ENCODE data around the gene HTT-AS. TPM values are rescaled to one million over a fixed set of nuclear protein-coding genes. Genes with fewer than 3 reads are reported as not detected.

Gene HTT-AS
- total RNA-seq, 2 donors from 2014 or later: not detected

DNA sequence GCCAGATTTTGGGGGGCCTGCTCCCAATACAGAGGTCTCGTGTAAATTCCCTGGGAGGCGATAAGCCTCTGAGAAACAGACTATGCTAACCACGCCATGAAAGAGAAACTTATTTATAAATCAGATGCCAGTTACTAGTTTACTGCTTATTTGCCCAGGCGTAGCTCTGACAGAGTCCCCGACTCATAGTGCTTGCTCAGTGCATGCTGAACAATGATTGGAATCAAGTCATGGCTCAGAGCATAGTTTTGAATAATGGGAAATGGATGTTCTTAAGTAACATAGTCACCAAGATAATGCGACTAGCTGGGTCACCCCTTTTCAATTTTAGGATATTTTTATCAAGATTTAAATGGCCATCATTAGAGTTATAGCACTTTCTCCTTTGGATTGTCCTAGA, 40.0 kb upstream of the HTT-AS start:
- WGBS: 96% methylated on average over 6 of the region's 6 CpGs
- Histone ChIP-seq H3K4me1 (replicated peaks) (no peaks in the 10 kb centered on the region), H3K36me3 (peaks cover 10% of the 10 kb centered on the region in 2 donors), H3K27me3 (replicated peaks; ENCODE audit: insufficient read depth) (no peaks in the 10 kb centered on the region), H3K4me3 (no peak overlapping the region), H3K9me3 (no peaks in the 10 kb centered on the region), H3K27ac (no peak overlapping the region)
- no peak for DNase-seq (ENCODE audit: low spot score)
- no peak for TF ChIP-seq POLR2AphosphoS5 (IDR thresholded peaks at IDR 0.05)
- TF ChIP-seq CTCF (IDR thresholded peaks at IDR 0.05): no peak
- intact Hi-C loops (cut with DNase I): no loop called here

GRCh38 chr4:3112609-3113469, 38.5 kb upstream of the HTT-AS start:
- DNase-seq (ENCODE audit: low spot score): no peak
- TF ChIP-seq POLR2A (IDR thresholded peaks at IDR 0.05) (no peak), POLR2AphosphoS5 (IDR thresholded peaks at IDR 0.05) (no peak), CTCF (IDR thresholded peaks at IDR 0.05) (no peak)
- intact Hi-C loops (cut with DNase I): no loop called here
- Histone ChIP-seq H3K4me3 (no peak overlapping the region), H3K36me3 (peaks cover 10% of the 10 kb centered on the region in 2 donors), H3K27ac (no peak overlapping the region), H3K27me3 (replicated peaks; ENCODE audit: insufficient read depth) (no peaks in the 10 kb centered on the region), H3K4me1 (replicated peaks) (no peaks in the 10 kb centered on the region), H3K9me3 (no peaks in the 10 kb centered on the region)
- WGBS: 88% methylated on average over 5 of the region's 5 CpGs

DNA sequence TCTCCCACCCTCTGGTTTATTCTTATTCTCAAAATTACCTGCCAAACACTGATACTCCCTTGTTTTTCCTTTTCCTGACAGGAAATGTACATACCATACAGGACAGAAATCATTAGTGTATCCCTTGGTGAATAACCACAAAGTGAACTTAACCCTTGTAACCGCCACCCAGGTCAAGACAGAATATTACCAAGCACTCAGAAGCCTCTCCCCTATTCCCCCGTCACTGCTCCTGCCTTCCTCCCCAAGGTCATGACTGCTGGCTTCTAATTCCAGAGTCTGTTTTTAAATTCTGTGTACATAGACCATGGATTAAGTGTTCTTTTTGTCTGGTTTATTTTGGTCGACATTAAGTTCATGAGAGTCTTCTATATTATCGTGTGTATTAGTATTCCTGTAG, 37.9 kb upstream of the HTT-AS start:
- H3K4me1 ChIP-seq (replicated peaks): no peaks in the 10 kb centered on the region
- 88% methylated on average over 4 of the region's 4 CpGs for WGBS
- no peaks in the 10 kb centered on the region for H3K9me3 ChIP-seq
- DNase-seq (ENCODE audit: low spot score): no peak
- no peak overlapping the region for H3K4me3 ChIP-seq
- H3K36me3 ChIP-seq: peaks cover 10% of the 10 kb centered on the region in 2 donors
- intact Hi-C loops (cut with DNase I): no loop called here
- H3K27me3 ChIP-seq (replicated peaks; ENCODE audit: insufficient read depth): no peaks in the 10 kb centered on the region
- TF ChIP-seq POLR2AphosphoS5 (IDR thresholded peaks at IDR 0.05) (no peak), CTCF (IDR thresholded peaks at IDR 0.05) (no peak), POLR2A (IDR thresholded peaks at IDR 0.05) (no peak)
- H3K27ac ChIP-seq: peak overlapping the region in 1 of 2 donors; percentile 38

DNA sequence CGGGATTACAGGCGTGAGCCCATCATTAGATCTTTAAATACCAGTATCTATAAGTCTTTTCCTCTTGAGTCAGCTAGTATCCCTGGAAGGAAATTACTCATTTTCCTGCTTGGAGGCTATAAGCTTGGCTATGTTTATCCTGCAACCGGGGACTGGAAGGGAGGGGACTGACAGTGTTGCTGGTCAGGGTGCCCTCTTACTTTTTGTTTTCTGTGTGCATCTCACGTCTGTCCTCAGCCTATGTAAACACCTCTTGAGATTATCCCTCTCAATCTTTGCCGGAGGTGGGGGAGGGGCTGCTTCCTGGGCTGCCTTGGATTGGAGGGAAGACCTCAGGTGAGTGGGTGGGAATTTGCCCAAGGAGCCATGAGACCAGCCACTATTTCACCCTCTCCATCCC, 37.1 kb upstream of the HTT-AS start:
- DNase-seq (ENCODE audit: low spot score): no peak
- no peak overlapping the region for H3K4me3 ChIP-seq
- no peaks in the 10 kb centered on the region for H3K27me3 ChIP-seq (replicated peaks; ENCODE audit: insufficient read depth)
- WGBS: 61% methylated on average over 5 of the region's 5 CpGs
- peaks cover 8% of the 10 kb centered on the region in 2 donors for H3K36me3 ChIP-seq
- no peaks in the 10 kb centered on the region for H3K9me3 ChIP-seq
- H3K27ac ChIP-seq: peak overlapping the region in 1 of 2 donors; percentile 38
- H3K4me1 ChIP-seq (replicated peaks): no peaks in the 10 kb centered on the region
- no peak for TF ChIP-seq POLR2A (IDR thresholded peaks at IDR 0.05)
- TF ChIP-seq CTCF (IDR thresholded peaks at IDR 0.05): no peak
- peak; percentile 5 for TF ChIP-seq POLR2AphosphoS5 (IDR thresholded peaks at IDR 0.05)
- intact Hi-C loops (cut with DNase I): no loop called here

DNA sequence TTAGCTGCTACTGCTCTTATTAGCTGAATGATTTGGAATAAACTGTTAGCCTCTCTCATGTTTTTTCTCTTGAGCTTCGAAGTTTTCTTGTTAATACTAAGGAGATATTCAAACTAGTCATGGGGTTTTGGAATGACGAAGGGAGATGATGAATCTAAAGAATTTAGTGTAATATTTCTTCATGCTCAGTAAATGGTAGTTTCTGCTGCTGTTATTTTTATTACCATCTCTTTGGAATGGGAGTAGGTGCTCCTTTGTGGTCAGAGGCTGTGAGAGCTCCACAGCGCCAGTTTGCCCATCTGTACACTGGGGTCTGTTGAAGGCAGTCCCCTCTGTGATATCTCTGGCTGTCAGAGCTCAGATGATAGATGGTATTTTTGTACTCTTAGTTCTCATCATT, 33.9 kb upstream of the HTT-AS start:
- intact Hi-C loops (cut with DNase I): loop anchor here (5.0 kb wide), 2 partner anchors 239 to 334 kb away; partner anchors contain the start of gene HGFAC
- Histone ChIP-seq H3K4me3 (no peak overlapping the region), H3K9me3 (no peaks in the 10 kb centered on the region), H3K4me1 (replicated peaks) (no peaks in the 10 kb centered on the region), H3K36me3 (no peaks in the 10 kb centered on the region), H3K27ac (no peak overlapping the region), H3K27me3 (replicated peaks; ENCODE audit: insufficient read depth) (no peaks in the 10 kb centered on the region)
- TF ChIP-seq CTCF (IDR thresholded peaks at IDR 0.05) (no peak), POLR2A (IDR thresholded peaks at IDR 0.05) (no peak), POLR2AphosphoS5 (IDR thresholded peaks at IDR 0.05) (no peak)
- DNase-seq (ENCODE audit: low spot score): no peak
- WGBS: 89% methylated on average over 3 of the region's 3 CpGs

Measured in prostate gland (tissue), 2 donors.